SU-DHL-6 (cell line): ENCODE measurements around the gene ADGRE3.

ENCODE experiments used
- EZH2phosphoT487 ChIP-seq: fragments of 200-600 bp; sonication (generic), shearing (Covaris generic); conservative IDR thresholded peaks from 2 replicates; pipeline ENCODE4 v1.6.1; 2018; ENCODE audit warnings: mild to moderate bottlenecking, antibody characterized with exemption, low read length, moderate library complexity, mixed read lengths
- TF ChIP-seq, protein P1 (sequence below): fragments of 200-600 bp; sonication (generic); IDR thresholded peaks from one replicate; pipeline ENCODE4 v1.5.1; 2017; ENCODE audit warnings: antibody characterized with exemption, mild to moderate bottlenecking, low read length, moderate library complexity; ENCODE audit not compliant: insufficient read depth, poor library complexity, severe bottlenecking

DNA sequence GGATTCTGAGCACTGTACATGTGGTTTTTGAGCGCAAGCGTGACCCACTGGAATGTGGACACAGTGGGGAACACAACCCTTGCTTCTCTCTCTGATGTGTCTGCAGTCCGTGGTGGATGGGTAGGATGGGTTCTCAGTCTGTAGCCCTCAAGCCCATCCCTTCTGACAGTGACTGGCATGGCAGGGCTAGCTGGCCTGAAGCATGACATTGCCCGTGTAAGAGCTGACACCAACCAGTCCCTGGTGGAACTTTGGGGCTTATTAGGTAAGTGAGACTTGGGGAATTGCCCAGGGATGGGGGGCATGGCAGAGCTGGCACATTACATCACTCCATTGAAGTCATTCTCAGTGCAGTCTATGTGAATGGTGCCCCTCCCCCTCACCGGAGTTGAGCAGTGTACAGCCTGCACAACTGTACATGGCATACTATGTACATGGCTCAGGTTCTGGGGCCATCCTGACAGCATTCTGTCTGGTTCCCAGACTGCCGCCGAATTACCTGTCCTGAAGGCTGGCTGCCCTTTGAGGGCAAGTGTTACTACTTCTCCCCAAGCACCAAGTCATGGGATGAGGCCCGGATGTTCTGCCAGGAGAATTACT lies 75.0 kb downstream of the ADGRE3 start:
- TF ChIP-seq, protein P1, sequence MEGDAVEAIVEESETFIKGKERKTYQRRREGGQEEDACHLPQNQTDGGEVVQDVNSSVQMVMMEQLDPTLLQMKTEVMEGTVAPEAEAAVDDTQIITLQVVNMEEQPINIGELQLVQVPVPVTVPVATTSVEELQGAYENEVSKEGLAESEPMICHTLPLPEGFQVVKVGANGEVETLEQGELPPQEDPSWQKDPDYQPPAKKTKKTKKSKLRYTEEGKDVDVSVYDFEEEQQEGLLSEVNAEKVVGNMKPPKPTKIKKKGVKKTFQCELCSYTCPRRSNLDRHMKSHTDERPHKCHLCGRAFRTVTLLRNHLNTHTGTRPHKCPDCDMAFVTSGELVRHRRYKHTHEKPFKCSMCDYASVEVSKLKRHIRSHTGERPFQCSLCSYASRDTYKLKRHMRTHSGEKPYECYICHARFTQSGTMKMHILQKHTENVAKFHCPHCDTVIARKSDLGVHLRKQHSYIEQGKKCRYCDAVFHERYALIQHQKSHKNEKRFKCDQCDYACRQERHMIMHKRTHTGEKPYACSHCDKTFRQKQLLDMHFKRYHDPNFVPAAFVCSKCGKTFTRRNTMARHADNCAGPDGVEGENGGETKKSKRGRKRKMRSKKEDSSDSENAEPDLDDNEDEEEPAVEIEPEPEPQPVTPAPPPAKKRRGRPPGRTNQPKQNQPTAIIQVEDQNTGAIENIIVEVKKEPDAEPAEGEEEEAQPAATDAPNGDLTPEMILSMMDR: no peak
- TF ChIP-seq EZH2phosphoT487: no peak
